Left lobe of liver (tissue), 2 donors: ENCODE results near the gene LRRC57. TPM values are rescaled to one million over a fixed set of nuclear protein-coding genes. Genes with fewer than 3 reads are reported as not detected.
"Not testable (repeated sequence)": the region's sequence is repeated elsewhere in the genome, so short reads cannot be mapped to it uniquely, and the experiment has no call there.

Experiments
- ATAC-seq: fragments of 200-7000 bp; cut with Tn5 transposase; one replicate; pipeline ENCODE4 v1.9.1; 2020; ENCODE audit warnings: mild to moderate bottlenecking, moderate library complexity
- DNase-seq: peaks from one replicate; pipeline ENCODE4 v3.0.0-alpha.2; 2020; ENCODE audit warnings: low spot score
- total RNA-seq: library from RNA; stranded (reverse); gene quantifications from one replicate; pipeline ENCODE4 v1.2.1, GENCODE V29; 2021
- donor health status: DM: no; HTN: no; CAD: no; lungs with moderate emphysema.
- donor health status: DM: no; HTN: yes; CAD: no.

Gene LRRC57
- total RNA-seq: 8.4 TPM

- peak; percentile 93 for DNase-seq
- ATAC-seq: peak; percentile 95
Observed at GRCh38 chr15:42548249-42549031, at the start of gene LRRC57, which contains the start of gene HAUS2. TSS of gene LRRC57 (minus strand) at chr15:42548793. CDS start at chr15:42548434, 359 bp downstream. TSS of gene HAUS2 (plus strand) at chr15:42548838. CDS start at chr15:42548873, 35 bp downstream.

GRCh38 chr15:42595626-42596240 is 47.1 kb upstream of the LRRC57 start:
- DNase-seq: no peak
- ATAC-seq: no peak

GRCh38 chr15:42594095-42594494 is 45.5 kb upstream of the LRRC57 start:
- ATAC-seq (no peak), DNase-seq (no peak)

GRCh38 chr15:42593143-42593542 is 44.5 kb upstream of the LRRC57 start:
- DNase-seq (no peak), ATAC-seq (no peak)

GRCh38 chr15:42592716-42593115 is 44.1 kb upstream of the LRRC57 start:
- DNase-seq (no peak), ATAC-seq (no peak)

GRCh38 chr15:42591238-42591934 is 42.8 kb upstream of the LRRC57 start:
- DNase-seq: no peak
- ATAC-seq: peak; percentile 97

- ATAC-seq: no peak
- DNase-seq: no peak
Observed at GRCh38 chr15:42590619-42591237, 42.1 kb upstream of the LRRC57 start.

- no peak for DNase-seq
- no peak for ATAC-seq
Observed at GRCh38 chr15:42584031-42584765, 35.6 kb upstream of the LRRC57 start.

GRCh38 chr15:42582569-42583375 is 34.2 kb upstream of the LRRC57 start:
- DNase-seq (no peak), ATAC-seq (no peak)

- DNase-seq (peak; percentile 77), ATAC-seq (peak; percentile 99)
Observed at GRCh38 chr15:42581272-42581730, 32.7 kb upstream of the LRRC57 start.

GRCh38 chr15:42578984-42579537 is 30.5 kb upstream of the LRRC57 start:
- ATAC-seq (no peak), DNase-seq (no peak)

- ATAC-seq (no peak), DNase-seq (no peak)
Observed at GRCh38 chr15:42577514-42578031, 29.0 kb upstream of the LRRC57 start.

GRCh38 chr15:42576776-42577175 is 28.2 kb upstream of the LRRC57 start:
- no peak for ATAC-seq

GRCh38 chr15:42576040-42576594 is 27.5 kb upstream of the LRRC57 start:
- ATAC-seq (no peak), DNase-seq (no peak)

More at GRCh38 chr15:42576776-42577175, 28.2 kb upstream of the LRRC57 start:
- DNase-seq: no peak

GRCh38 chr15:42575188-42576039 is 26.8 kb upstream of the LRRC57 start, which contains the start of gene STARD9:
TSS of gene STARD9 (plus strand) at chr15:42575606. CDS start at chr15:42575716, 110 bp downstream.
- peak; percentile 97 for ATAC-seq
- DNase-seq: peak; percentile 98

- DNase-seq: no peak
- no peak for ATAC-seq
Observed at GRCh38 chr15:42558739-42559138, 10.1 kb upstream of the LRRC57 start.

- not testable (repeated sequence) for DNase-seq
Observed at GRCh38 chr15:42556550-42557207, 8.1 kb upstream of the LRRC57 start.

More at GRCh38 chr15:42556550-42557207, 8.1 kb upstream of the LRRC57 start:
- ATAC-seq: peak; percentile 49
